ENCODE measurements around the gene MYLK4.

MYLK4 gene

GRCh38 chr6:2626401-2626800 is 124.3 kb downstream of the MYLK4 start:
- no peak for DNase-seq (ENCODE audit: low spot score)

- no peak for DNase-seq (ENCODE audit: low spot score)
Observed at GRCh38 chr6:2625581-2625980, 125.1 kb downstream of the MYLK4 start.

GRCh38 chr6:2624177-2624576 is 126.5 kb downstream of the MYLK4 start:
- DNase-seq (ENCODE audit: low spot score) = no peak

- no peak for DNase-seq (ENCODE audit: low spot score)
Observed at GRCh38 chr6:2623295-2623694, 127.4 kb downstream of the MYLK4 start.

- no peak for DNase-seq (ENCODE audit: low spot score)
Observed at GRCh38 chr6:2622671-2623070, 128.1 kb downstream of the MYLK4 start.

- DNase-seq (ENCODE audit: low spot score) = no peak
Observed at GRCh38 chr6:2619651-2620050, 131.1 kb downstream of the MYLK4 start.

GRCh38 chr6:2617729-2618128 is 133.0 kb downstream of the MYLK4 start:
- no peak for DNase-seq (ENCODE audit: low spot score)

GRCh38 chr6:2616811-2617210 is 133.9 kb downstream of the MYLK4 start:
- DNase-seq (ENCODE audit: low spot score) = no peak

GRCh38 chr6:2615251-2615650 is 135.5 kb downstream of the MYLK4 start:
- no peak for DNase-seq (ENCODE audit: low spot score)

- no peak for DNase-seq (ENCODE audit: low spot score)
Observed at GRCh38 chr6:2614846-2615245, 135.9 kb downstream of the MYLK4 start.

- no peak for DNase-seq (ENCODE audit: low spot score)
Observed at GRCh38 chr6:2614155-2614554, 136.6 kb downstream of the MYLK4 start.

All from hematopoietic multipotent progenitor cell treated with erythropoietin and hydrocortisone succinate and interleukin-3 and kit ligand, for 17 days (in vitro differentiated cells).